DMS79 (cell line): Measurements from ENCODE around the gene TMEM87B.

ENCODE experiments used
- DNase-seq: peaks from one replicate; lab custom pipeline; 2025; lab: John Stamatoyannopoulos, UW

TMEM87B gene

DNA sequence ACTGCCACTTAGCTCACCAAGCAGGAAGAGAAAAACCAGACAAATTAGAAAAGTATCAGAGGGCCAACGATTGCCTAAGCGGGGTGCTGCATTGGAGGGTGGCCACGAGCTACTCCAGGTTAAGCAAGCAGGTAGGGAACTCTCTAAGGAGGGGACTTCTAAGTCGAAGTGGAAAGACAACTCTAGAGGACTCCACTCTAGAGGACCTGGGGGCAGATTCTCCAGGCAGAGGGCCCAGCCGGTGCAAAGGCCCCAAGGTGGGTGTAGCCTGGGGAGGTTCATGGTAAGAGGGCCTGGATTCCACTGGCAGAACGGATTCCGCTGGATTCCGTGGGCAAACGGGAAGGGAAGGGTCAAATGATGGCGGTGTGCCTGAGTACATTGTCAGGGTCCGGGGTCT is 95.8 kb downstream of the TMEM87B start:
- no peak for DNase-seq

DNA sequence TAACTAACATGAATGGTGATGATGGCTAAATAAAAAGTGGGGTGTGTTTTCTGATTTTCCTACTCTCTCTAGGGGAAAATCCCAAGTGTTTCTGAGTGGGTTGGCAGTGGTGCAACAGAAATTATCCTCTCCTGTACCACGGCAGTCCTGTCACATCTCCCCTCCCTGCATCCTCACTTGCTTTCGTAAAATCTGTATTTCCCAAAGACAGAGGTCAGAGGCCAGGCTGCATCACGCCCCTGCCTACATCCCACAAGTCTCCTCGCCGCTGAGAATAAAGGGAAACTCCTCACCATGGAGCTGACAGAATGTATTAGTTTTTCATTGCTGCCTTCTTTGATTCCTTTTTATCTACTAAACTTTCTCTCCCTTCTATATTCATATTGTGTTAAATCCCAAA is 96.2 kb downstream of the TMEM87B start:
- no peak for DNase-seq

DNA sequence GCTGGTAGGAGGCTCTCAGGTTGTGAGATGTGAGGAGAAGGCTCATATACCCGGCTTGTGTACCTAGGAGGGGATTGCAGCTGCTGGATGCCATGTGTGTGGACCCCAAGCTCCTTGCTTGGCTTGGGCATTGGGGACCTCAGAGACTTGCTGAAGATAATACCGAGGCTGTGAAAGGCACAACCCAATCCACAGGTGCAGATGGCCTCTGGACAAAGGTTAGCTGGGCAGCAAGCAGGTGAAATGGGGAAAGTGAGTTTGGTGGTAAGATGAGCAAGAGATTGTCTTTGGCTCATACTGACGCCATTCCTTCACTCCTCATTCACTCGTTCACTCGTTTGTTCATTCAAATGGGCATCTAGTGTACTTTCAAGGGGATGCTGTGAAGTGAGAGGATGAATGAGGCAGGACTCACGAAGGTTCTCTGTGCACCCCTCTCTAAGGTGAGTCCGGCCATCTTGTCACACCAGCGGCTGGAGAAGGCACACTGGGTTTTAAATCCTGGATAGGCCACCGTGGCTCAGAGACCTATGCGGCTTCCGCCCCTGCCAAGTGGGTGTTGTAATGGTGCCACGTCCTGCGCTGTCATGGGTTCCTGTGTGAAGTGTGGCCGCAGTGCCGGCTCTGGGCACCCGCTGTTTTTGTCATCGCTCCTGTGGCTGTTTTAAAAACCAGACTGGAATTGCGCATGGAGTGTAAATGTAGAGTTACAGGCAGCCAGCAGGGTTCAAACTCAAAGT is 96.8 kb downstream of the TMEM87B start:
- DNase-seq, result no peak

DNA sequence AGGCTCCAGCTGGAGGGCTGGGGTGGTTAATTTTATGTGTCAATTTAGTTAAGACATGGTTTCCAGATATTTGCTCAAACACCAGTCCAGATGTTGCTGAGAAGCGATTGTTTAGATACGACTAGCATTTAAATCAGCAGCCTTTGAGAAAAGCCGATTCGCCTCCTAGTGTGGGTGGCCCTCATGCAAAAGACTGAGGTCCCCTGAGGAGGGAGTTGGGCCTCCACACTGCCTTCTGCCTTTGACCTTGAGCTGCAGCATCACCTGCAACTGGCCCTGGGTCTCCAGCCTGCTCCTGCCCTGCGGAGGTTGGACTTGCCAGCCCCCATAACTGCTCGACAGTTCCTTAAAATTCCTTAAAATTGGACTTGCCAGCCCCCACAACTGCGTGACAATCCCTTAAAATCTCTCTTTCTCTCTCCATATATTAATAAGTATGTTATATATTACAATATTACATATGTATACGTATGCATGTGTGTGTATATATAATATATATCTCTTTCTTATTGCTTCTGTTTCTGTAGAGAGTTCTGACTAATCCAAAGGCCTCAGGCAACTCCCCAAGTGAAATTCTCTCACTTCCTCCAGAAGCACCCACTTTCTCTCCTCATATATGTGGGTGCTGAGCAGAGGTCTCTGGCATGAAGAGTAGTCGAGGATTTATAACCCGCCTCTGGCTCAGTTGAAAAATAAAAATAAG is 97.6 kb downstream of the TMEM87B start:
- DNase-seq, result no peak

DNA sequence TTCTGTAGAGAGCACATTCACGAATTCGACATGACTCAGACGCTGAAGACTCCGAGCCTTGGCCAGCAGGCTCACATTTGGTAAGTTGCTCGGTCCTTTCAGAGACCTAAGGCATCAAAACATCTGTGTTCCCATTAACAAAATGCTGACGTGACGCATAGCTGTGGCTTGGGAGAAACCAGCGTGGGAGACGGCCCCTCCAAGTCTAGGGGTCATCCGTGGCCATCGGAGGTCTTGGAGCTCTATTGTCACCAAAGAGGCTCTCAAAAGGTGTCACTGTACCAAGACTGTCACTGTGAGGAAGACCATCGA is 98.1 kb downstream of the TMEM87B start:
- DNase-seq, result no peak

DNA sequence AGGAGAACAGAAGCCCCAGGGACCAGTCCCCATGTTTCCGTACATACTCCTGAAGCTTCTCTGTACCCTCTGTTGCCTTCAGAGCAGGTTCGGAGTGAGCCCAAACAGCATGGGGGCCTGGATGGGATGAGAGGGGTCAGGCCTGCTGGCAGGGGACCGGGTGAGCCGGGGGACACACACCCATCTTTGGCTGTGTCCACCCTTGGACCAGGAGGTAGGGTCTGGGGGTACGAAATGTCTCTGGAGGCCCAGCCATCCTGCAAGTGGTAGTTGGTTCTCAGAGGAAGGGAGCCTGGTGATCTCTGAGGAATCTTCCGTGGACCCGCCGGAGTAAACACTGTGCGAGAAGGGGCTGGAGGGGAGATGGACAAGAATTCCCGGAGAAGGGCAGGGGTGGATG is 98.4 kb downstream of the TMEM87B start:
- DNase-seq, result no peak

DNA sequence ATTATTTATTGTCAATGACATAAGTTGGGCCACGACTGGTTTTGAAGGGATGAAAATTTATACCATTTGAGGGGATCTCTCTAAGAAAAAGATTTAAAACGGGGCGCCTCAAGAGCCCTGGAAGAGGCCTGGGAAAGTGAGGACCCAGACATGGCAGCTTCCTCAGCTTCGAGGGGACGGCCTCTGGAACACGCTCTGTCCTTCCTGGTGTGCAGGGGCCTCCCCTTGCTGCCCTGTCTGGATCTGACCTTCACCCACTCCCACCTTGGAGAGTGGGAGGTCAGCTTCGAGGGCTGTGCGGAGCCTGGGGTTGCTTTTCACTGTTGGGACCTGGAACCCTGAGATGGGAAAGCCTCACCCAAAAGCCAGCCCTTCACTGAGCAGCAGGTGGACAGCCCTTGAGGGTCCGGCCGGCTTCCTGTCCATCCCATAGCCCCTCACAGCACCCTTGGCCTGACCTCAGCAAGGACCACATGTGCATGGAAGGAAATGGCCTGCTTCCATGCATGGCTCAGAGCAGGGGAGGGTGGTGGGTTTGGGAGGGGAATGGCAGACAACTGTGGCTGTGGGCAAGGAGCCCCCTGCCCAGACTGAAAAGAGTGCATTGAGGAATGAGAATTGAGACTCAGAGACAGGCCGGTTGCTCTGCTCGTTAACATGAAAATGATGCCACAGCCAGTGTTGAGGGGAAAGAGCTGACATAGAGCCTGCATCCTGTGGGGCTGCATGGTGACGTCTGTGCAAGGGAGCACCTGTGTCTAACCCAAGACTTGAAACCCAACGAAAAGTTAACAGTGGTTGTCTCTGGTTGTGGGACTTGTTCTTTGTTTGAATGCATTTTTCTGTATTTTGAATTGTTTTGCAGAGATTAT is 99.4 kb downstream of the TMEM87B start:
- no peak for DNase-seq

DNA sequence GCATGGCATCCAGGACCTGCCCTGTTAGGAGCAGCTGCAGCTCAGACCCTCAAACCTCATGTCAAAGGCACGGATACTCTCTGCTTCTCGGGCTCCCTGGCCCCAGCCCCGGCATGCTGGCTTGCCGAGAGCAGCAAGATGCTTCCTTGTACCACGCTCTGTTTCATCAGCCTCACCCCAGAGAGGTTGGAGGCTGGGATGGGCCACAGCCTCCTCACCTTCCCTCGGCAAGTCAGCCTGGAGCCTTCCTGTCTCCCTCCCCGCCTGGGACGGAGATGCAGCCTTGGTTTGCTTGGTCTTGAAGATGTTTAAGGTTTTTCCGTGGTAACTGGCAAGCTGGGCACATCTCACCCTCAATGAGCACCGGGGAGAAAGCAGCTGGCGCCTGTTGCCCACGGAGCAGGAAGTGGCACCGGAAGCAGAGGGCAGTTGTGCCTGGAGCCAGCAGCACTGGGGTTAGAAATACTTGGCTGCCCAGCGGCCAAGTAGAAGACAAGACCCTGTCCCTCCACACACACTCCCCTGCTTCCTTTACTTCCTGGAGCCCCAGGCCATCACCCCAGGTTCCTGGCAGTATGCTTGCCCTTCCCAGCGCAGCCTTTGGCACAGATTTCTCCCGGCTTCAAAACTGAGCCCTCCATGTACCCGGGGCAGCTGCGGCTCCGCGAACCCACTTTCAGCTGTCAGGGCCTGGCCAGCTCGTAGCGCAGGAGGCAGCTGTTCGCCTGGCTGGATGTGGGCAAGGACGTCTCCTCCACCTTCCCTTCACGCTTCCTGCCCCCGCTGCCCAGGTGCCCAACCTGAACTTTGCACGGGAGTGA is 100.5 kb downstream of the TMEM87B start:
- no peak for DNase-seq

DNA sequence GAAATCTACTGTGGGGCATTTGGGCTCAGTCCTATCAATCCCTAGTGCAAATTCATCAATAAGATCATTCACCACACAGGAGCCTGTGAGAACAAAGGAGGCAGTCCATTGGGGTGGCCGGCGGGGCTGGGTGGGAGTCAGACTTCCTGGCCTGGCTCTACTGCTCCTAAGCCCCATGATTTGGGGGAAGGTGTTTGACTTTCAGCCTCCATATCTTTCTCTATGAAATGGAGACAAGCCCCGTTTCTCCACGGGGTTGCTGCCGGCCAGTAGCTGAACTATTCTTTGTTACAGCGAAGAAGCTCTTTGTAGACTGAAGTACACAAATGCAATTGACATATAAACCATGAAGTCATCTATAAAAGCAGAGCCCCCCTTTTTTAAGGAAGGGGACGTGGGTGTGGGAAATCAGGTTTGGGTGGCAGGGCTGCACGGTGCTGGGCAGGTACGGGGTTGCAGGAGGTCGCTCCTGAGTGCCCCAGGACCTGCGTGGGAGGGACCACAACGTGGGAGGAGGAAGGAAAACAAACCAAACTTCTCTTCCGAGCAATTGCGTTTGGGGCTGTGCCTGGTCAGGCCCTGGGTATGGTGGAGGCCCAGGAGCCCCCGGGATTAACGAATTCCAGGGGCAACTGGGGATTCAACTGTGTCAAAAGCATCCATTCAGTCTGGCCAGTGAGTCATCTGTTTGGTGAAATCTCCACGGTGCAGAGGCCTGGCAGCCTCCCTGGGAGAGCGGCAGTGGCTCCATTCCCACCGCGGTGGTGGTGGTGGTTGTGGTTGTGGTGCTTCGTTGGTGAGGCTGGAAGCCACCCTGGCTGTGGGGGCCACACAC is 101.3 kb downstream of the TMEM87B start:
- no peak for DNase-seq

DNA sequence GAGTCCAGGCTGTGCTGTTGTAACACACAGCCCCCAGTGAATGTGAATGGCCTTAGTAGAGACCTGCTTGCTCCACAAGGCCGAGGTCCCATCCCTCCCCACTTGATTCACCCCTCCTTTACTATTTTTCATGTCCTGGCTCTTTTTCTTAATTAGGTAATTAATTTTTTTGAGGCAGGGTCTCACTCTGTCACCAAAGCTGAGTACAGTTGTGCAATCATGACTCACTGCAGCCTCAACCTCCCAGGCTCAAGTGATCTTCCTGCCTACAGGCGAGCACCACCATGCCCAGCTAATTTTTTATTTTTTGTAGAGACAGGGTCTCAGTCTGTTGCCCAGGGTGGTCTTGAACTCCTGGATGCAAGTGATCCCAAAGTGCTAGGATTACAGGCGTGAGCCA is 102.4 kb downstream of the TMEM87B start:
- no peak for DNase-seq

DNA sequence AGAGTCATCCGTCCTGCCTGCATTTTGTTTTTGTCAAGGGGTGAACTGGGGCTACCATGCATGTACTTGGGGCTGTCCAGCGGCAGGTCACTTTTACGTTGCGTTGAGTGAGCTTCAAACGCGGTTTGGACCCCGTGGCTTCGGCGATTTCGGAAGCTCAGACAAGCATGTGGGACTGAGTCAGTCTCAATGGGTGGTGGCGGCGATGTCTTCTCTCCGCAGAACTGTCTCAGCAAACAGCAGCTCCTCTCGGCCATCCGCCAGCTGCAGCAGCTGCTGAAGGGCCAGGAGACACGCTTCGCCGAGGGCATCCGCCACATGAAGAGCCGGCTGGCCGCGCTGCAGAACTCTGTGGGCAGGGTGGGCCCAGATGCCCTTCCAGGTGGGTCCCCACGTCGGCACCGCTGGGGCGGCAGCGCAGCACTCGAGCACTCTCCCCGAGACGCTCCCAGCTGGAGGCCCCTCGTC is 104.4 kb downstream of the TMEM87B start:
- DNase-seq, result no peak

DNA sequence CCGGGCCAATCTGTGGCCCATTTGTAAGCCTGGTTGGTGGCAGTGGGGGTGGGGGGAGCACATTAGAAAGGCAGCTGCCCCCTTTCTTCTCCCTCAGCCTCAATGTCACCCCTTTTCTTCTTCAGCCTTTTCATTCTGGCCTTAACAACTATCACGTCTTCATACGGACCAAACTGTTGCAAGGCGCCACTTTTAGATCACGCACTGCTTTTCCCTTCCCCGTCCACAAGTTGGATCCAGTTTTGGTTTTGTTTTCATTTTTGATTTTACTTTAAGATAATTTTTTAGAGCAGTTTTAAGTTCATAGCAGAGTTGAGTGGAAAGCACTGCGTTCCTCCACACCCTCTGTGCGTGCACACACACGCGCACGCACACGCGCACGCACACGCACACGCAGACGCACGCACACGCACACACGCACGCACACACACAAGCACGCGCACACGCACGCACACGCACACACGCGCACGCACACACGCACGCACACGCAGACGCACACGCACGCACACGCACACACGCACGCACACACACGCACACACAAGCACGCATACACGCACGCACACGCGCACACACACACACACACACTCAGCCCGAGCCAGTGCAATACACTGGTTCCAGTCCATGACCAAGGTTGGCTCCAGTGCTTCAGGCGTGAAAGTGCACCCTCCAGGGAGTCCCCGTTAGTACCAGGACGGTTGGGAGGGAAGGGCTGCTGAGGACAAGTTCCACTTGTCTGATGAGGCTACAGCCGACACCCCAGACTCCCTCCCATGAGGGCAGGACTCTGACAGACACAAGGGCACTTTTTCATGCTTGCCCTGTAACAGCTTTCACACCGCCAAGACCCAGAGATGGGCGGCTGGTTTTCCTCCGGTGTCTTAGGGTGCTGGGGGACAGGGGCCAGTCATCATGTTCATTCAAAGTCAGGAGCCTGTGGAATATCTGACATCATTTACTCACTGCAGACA is 105.5 kb downstream of the TMEM87B start:
- DNase-seq, result no peak

DNA sequence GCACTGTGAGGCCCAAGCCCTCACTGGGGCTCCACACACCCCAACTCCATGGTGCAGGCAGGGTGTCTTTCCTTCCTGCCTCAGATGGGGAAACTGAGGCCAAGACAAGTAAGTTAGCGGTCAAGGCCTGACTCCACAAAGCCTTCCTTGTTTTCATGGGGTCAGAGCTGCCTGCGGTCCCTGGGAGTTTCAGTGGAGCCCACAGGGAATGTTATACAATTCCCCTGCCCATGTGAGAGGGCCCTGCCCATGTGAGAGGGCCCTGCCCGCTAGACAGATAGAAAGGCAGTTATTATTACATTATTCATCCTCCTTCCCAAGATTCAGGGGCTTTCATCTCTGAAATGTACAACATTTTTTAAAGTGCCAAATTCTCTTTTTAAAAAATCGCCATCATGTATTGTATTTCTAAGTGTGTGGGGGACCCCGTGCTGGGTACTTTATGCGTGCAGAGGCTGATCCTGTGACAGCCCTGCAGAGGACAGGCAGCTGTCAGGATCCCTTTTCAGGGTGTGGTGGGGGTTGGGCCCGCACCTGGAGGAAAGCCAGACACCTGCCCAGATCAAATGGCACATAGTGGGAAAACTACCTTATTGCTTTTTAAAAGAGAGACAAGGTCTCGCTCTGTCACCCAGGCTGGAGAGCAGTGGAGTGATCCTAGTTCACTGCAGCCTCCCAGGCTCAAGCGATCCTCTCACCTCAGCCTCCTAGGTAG is 106.5 kb downstream of the TMEM87B start:
- no peak for DNase-seq

DNA sequence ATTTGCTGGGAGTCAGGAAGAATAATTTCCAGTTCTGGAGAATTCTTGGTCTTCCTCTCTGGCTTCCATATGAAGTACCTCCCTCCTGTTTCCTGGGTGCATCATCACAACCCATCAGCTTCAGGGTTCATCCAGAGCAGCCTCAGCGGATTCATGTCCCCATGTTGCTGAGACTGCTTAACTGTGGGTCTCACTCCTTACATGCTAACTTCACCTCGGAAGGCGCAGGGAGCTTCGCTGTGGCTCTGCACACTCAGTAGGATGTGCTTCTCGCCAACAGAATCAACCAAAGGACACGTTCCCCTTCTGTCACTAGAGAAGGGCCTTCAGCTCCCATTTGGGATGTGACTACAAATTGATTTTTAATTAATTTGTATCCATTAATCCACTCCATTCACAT is 107.3 kb downstream of the TMEM87B start:
- no peak for DNase-seq

DNA sequence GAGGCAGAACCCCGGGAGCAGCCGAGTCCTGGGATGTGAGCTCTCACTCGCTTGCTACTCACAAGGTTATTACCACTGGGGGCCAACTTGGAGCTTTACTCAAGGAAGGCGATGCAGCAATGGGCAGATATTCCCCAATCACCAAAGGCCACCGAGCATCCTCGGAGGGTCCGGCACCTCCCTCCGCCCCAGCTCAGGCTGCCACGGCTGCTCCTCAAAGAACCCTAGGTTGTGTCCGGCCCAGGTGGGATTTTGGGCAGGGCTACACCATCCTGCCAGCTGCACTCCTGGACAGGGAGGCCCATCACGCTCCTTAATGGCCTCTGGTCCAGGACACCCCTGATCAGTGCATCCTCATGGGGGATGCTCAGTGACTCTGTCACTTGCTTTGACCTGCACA is 107.9 kb downstream of the TMEM87B start:
- DNase-seq, result no peak

DNA sequence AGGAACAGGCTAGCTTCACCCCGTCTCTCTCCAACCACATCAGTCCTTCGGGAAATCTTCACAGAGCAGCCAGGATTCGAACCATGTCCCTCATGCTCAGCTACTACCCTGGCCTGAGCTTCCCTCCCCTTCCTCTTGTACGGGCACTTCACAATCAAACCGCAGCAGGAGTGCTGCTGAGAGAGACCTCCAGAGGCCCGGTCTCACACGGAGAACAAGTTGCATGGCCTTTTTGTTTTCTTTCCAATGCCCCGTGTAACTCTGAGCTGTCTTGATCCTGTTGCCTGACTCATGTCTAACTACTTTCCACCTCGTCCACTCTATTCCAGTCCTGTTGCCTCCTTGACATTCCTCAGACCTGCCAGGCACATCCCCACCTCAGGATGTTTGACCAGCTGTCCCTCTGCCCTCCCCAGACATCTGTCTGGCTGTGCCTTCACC is 108.5 kb downstream of the TMEM87B start:
- DNase-seq, result no peak

DNA sequence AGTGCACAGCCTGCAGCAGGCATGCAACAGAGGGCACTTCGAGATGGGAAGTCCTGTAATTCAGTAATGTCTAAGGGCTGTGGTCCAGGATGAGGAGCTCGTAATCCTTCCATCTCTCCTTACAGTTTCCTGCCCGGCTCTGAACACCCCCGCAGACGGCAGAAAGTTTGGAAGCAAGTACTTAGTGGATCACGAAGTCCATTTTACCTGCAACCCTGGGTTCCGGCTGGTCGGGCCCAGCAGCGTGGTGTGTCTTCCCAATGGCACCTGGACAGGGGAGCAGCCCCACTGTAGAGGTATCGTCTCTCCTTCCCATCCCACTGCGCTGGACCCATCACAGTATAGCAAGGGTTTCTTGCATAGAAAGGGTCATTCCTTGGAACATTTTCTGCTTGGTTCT is 109.8 kb downstream of the TMEM87B start:
- no peak for DNase-seq

DNA sequence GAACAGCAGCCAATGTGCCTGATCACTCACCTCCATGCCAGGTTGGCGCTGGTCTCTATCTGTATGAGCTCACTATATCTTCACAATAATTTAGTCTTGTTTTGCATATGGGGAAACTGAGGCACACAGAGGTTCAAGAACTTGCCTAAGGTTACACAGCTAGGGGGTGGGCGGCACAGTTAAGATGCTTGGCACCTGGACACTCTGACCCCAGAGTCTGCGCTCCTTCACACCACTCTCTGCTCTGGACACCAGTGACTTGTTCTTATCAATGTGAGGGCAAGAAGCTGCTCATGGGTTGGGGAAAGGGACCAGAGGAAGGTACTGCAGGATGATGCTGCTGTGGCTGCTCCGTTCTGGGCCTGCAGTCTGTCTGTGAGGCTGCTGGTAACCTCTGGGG is 110.2 kb downstream of the TMEM87B start:
- no peak for DNase-seq

DNA sequence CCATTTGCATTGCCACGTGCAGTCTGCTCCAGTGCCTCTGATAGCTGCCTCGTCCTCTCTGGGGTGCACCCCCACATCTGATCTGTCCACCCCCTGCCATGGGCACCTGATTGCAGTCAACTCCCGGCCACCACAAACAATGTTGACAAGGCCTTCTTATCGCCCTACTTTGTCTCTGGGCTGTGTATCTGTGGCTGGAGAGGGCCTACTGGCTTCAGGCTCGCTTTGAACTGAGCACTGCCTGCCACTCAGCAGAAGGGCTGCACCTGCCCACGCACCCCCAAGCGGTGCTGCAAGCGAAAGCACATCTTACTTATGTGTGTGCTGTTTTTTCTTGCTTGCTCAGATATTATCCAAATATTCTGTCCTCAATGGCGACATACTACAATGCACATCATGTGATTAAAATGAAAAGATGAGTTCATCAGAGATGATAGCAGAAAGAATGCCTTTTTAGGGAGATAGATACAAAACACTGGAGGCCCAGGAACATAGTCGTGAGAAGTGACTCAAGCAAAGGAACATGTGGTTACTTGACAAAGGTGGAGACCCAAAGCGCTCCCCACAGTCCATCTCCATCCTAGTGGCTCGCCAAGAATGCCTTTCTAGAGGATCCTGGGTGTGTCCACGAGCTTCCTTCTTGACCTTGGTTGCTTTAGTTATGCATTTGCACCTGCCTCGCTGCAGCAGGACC is 111.9 kb downstream of the TMEM87B start:
- DNase-seq, result no peak
